Measurements from ENCODE around the gene CFAP161. TPM values are rescaled to one million over a fixed set of nuclear protein-coding genes. Genes with fewer than 3 reads are reported as not detected.

Gene CFAP161
- total and polyA plus RNA-seq, 9 of the 15 experiments (the other 6 are each of a cell fraction or from before 2014, with no cell fraction given): 25.8 to 83.3 (median 75.6) TPM

DNA sequence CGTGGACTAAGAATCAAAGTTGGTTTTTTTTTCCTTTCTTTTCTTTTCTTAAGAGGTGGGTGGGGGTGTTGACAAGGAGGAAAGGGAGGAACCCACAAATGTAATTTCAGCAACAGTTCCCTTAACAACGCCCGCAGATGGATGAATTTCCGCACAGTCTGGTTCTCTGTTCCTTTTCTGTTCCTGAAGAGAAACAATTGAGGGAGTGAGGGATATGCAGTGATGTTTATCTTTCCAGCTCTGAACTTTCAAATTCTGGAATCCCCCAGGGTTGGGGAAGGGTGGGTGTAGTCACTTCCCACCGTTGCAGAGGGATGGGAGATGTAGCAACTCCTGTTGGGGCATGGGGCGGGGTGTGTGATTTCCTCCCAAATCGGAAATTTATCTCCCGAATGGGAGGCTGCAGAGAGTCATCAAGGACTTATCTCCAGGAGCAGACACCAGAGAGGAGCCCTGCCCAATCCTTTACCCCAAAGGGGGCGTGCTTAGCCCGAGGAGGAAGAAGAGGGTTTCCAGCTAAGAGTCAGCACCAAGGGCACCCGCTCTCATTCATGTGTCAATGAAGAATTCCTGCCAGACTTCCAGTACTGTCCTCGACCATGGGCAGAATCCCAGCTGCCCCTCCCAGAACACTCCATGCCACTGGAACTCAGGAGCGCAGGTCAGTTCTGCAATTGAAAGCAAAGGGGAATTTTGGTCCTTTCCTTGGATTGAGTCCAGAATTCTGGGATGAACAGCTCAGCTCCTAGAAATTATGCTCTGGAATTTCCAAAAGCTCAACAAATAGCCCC lies 35.0 kb upstream of the CFAP161 start (continued):
- TF ChIP-seq, protein P1, sequence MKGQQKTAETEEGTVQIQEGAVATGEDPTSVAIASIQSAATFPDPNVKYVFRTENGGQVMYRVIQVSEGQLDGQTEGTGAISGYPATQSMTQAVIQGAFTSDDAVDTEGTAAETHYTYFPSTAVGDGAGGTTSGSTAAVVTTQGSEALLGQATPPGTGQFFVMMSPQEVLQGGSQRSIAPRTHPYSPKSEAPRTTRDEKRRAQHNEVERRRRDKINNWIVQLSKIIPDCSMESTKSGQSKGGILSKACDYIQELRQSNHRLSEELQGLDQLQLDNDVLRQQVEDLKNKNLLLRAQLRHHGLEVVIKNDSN (CRISPR knock-in tag; IDR thresholded peaks at IDR 0.05): no peak
- TF ChIP-seq HNRNPL (IDR thresholded peaks at IDR 0.05; ENCODE audit: low read depth, low read length): 0 out of 2 replicates have a peak, but pooled peaks have one; percentile 70
- no peak for TF ChIP-seq FOXK1 (CRISPR knock-in tag; IDR thresholded peaks at IDR 0.05; ENCODE audit: borderline replicate concordance)
- no peak for TF ChIP-seq ZNF224 (CRISPR knock-in tag; IDR thresholded peaks at IDR 0.05)
- TF ChIP-seq FOXJ3 (CRISPR knock-in tag; IDR thresholded peaks at IDR 0.05): no peak
- TF ChIP-seq, protein P2, sequence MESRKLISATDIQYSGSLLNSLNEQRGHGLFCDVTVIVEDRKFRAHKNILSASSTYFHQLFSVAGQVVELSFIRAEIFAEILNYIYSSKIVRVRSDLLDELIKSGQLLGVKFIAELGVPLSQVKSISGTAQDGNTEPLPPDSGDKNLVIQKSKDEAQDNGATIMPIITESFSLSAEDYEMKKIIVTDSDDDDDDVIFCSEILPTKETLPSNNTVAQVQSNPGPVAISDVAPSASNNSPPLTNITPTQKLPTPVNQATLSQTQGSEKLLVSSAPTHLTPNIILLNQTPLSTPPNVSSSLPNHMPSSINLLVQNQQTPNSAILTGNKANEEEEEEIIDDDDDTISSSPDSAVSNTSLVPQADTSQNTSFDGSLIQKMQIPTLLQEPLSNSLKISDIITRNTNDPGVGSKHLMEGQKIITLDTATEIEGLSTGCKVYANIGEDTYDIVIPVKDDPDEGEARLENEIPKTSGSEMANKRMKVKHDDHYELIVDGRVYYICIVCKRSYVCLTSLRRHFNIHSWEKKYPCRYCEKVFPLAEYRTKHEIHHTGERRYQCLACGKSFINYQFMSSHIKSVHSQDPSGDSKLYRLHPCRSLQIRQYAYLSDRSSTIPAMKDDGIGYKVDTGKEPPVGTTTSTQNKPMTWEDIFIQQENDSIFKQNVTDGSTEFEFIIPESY (CRISPR knock-in tag; IDR thresholded peaks at IDR 0.05): no peak
- 0 out of 2 replicates have a peak, but pooled peaks have one; percentile 42 for TF ChIP-seq ZNF766 (CRISPR knock-in tag; conservative IDR thresholded peaks at IDR 0.05)
- no peak for TF ChIP-seq HDGF (IDR thresholded peaks at IDR 0.05)
- no peak for TF ChIP-seq C11orf30 (IDR thresholded peaks at IDR 0.05; ENCODE audit: low read depth)
- no peak for TF ChIP-seq POLR3G (IDR thresholded peaks at IDR 0.05; ENCODE audit: extremely low read depth, insufficient read length, insufficient replicate concordance)
- TF ChIP-seq HMG20A (CRISPR knock-in tag; conservative IDR thresholded peaks at IDR 0.05): no peak
- no peak for TF ChIP-seq ZNF197 (CRISPR knock-in tag; IDR thresholded peaks at IDR 0.05; ENCODE audit: low read depth)
- no peak for TF ChIP-seq MCM5 (IDR thresholded peaks at IDR 0.05; ENCODE audit: low read depth)
- TF ChIP-seq KHSRP (IDR thresholded peaks at IDR 0.05): no peak
- TF ChIP-seq, protein P3, sequence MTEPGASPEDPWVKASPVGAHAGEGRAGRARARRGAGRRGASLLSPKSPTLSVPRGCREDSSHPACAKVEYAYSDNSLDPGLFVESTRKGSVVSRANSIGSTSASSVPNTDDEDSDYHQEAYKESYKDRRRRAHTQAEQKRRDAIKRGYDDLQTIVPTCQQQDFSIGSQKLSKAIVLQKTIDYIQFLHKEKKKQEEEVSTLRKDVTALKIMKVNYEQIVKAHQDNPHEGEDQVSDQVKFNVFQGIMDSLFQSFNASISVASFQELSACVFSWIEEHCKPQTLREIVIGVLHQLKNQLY (CRISPR knock-in tag; conservative IDR thresholded peaks at IDR 0.05): no peak
- TF ChIP-seq ZNF316 (IDR thresholded peaks at IDR 0.05): no peak
- TF ChIP-seq, protein P4, sequence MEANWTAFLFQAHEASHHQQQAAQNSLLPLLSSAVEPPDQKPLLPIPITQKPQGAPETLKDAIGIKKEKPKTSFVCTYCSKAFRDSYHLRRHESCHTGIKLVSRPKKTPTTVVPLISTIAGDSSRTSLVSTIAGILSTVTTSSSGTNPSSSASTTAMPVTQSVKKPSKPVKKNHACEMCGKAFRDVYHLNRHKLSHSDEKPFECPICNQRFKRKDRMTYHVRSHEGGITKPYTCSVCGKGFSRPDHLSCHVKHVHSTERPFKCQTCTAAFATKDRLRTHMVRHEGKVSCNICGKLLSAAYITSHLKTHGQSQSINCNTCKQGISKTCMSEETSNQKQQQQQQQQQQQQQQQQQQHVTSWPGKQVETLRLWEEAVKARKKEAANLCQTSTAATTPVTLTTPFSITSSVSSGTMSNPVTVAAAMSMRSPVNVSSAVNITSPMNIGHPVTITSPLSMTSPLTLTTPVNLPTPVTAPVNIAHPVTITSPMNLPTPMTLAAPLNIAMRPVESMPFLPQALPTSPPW (CRISPR knock-in tag; IDR thresholded peaks at IDR 0.05): peak; percentile 75
- TF ChIP-seq, protein P5, sequence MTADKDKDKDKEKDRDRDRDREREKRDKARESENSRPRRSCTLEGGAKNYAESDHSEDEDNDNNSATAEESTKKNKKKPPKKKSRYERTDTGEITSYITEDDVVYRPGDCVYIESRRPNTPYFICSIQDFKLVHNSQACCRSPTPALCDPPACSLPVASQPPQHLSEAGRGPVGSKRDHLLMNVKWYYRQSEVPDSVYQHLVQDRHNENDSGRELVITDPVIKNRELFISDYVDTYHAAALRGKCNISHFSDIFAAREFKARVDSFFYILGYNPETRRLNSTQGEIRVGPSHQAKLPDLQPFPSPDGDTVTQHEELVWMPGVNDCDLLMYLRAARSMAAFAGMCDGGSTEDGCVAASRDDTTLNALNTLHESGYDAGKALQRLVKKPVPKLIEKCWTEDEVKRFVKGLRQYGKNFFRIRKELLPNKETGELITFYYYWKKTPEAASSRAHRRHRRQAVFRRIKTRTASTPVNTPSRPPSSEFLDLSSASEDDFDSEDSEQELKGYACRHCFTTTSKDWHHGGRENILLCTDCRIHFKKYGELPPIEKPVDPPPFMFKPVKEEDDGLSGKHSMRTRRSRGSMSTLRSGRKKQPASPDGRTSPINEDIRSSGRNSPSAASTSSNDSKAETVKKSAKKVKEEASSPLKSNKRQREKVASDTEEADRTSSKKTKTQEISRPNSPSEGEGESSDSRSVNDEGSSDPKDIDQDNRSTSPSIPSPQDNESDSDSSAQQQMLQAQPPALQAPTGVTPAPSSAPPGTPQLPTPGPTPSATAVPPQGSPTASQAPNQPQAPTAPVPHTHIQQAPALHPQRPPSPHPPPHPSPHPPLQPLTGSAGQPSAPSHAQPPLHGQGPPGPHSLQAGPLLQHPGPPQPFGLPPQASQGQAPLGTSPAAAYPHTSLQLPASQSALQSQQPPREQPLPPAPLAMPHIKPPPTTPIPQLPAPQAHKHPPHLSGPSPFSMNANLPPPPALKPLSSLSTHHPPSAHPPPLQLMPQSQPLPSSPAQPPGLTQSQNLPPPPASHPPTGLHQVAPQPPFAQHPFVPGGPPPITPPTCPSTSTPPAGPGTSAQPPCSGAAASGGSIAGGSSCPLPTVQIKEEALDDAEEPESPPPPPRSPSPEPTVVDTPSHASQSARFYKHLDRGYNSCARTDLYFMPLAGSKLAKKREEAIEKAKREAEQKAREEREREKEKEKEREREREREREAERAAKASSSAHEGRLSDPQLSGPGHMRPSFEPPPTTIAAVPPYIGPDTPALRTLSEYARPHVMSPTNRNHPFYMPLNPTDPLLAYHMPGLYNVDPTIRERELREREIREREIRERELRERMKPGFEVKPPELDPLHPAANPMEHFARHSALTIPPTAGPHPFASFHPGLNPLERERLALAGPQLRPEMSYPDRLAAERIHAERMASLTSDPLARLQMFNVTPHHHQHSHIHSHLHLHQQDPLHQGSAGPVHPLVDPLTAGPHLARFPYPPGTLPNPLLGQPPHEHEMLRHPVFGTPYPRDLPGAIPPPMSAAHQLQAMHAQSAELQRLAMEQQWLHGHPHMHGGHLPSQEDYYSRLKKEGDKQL (CRISPR knock-in tag; IDR thresholded peaks at IDR 0.05; ENCODE audit: borderline replicate concordance): no peak
